ENCODE results near the gene KCNB1. TPM values are rescaled to one million over a fixed set of nuclear protein-coding genes. Genes with fewer than 3 reads are reported as not detected.

Gene KCNB1
- total RNA-seq, 2 donors from 2014 or later: 0.52 to 3.3 TPM

GRCh38 chr20:49521356-49521755 is 38.9 kb upstream of the KCNB1 start:
- Histone ChIP-seq H3K4me3 (no peak overlapping the region), H3K36me3 (replicated peaks in 1 of 2; ENCODE audit: insufficient read depth in 1 of 2, low read depth in 2 of 2) (no peaks in the 10 kb centered on the region), H3K27me3 (no peaks in the 10 kb centered on the region), H3K27ac (no peak overlapping the region), H3K9me3 (no peaks in the 10 kb centered on the region), H3K4me1 (no peaks in the 10 kb centered on the region)
- no peak for ATAC-seq
- no peak for DNase-seq
- intact Hi-C loops (cut with DNase I): no loop called here
- no peak for TF ChIP-seq POLR2A (IDR thresholded peaks at IDR 0.05)
- 67 to 87% methylated on average over 3 to 4 of the region's 4 CpGs for WGBS, 2 donors

DNA sequence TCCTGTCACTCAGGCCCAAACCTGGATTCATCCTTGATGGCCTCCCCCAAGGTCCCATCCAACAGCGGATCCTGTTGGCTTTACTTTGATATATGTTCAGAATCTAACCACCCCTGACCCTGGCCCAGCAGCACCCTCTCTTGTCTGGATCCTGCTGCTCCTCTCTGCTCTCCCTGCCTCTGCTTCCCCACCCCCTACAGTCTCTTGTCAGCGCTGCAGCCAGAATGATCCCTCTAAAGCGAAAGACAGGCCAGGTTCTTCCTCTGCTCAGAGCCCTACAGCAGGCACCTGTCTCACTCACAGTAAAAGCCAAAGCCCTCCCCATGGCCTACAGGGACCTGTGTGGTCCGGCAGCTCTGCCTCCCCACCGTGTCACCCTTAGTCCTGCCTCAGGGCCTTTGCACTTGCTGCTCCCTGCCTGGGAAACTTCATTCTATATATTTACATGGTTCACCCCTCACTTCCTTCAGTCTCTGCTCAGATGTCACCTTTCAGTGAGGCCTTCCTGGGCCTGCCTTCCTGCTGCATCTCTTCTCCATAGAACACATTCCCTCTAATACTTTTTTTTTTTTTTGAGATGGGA is 37.4 kb upstream of the KCNB1 start:
- Histone ChIP-seq H3K4me1 (no peaks in the 10 kb centered on the region), H3K27ac (no peak overlapping the region), H3K9me3 (no peaks in the 10 kb centered on the region), H3K4me3 (no peak overlapping the region), H3K27me3 (no peaks in the 10 kb centered on the region), H3K36me3 (replicated peaks in 1 of 2; ENCODE audit: insufficient read depth in 1 of 2, low read depth in 2 of 2) (no peaks in the 10 kb centered on the region)
- ATAC-seq (no peak), DNase-seq (no peak)
- TF ChIP-seq, protein P1, sequence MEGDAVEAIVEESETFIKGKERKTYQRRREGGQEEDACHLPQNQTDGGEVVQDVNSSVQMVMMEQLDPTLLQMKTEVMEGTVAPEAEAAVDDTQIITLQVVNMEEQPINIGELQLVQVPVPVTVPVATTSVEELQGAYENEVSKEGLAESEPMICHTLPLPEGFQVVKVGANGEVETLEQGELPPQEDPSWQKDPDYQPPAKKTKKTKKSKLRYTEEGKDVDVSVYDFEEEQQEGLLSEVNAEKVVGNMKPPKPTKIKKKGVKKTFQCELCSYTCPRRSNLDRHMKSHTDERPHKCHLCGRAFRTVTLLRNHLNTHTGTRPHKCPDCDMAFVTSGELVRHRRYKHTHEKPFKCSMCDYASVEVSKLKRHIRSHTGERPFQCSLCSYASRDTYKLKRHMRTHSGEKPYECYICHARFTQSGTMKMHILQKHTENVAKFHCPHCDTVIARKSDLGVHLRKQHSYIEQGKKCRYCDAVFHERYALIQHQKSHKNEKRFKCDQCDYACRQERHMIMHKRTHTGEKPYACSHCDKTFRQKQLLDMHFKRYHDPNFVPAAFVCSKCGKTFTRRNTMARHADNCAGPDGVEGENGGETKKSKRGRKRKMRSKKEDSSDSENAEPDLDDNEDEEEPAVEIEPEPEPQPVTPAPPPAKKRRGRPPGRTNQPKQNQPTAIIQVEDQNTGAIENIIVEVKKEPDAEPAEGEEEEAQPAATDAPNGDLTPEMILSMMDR (IDR thresholded peaks at IDR 0.05): no peak
- no peak for TF ChIP-seq POLR2A (IDR thresholded peaks at IDR 0.05)
- 72 to 77% methylated on average over 5 of the region's 5 CpGs for WGBS, 2 donors
- intact Hi-C loops (cut with DNase I): no loop called here

GRCh38 chr20:49519212-49519712 is 36.8 kb upstream of the KCNB1 start:
- no peak overlapping the region for H3K4me3 ChIP-seq
- TF ChIP-seq, protein P1 (IDR thresholded peaks at IDR 0.05): no peak
- TF ChIP-seq POLR2A (IDR thresholded peaks at IDR 0.05): no peak
- no peak overlapping the region for H3K27ac ChIP-seq
- H3K9me3 ChIP-seq: no peaks in the 10 kb centered on the region
- H3K27me3 ChIP-seq: no peaks in the 10 kb centered on the region
- no peaks in the 10 kb centered on the region for H3K4me1 ChIP-seq
- no peak for DNase-seq
- ATAC-seq: no peak
- 43 to 50% methylated on average over 4 of the region's 4 CpGs for WGBS, 2 donors
- intact Hi-C loops (cut with DNase I): no loop called here
- H3K36me3 ChIP-seq (replicated peaks in 1 of 2; ENCODE audit: insufficient read depth in 1 of 2, low read depth in 2 of 2): no peaks in the 10 kb centered on the region

DNA sequence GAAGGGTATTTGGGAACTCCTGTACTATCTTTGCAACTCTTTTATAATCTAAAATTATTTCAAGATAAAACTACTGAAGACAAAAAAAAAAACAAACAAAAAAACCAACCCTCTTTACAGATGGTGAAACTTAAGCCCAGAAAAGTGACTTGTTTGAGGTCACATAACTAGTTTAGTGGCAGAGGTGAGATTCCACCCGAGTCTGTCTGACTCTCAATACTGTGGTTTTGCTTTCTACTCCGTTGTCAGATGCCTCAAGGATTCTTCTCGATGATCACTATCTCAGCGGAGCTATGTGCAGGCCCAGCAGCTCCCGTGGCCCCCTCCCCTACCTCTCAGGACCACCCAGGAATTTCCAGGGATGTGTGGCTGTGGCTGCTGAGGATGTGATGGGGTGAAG is 36.1 kb upstream of the KCNB1 start:
- WGBS, 2 donors: 67 to 76% methylated on average over 3 to 5 of the region's 5 CpGs
- intact Hi-C loops (cut with DNase I): no loop called here

DNA sequence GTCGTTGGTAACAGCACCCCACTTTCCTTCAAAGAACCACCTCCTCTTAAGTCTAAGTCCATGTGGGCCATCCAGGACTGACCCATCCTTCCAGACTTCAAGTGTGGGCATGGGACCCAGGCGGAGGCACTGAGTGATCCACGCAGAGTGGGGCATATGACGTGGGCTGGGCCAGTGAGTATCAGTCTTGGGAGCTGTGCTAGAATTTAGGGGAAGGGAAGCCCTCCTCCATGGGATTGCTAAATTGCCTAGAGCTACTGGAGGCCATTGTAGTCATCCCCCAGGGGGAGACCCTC is 35.3 kb upstream of the KCNB1 start:
- Histone ChIP-seq H3K36me3 (replicated peaks in 1 of 2; ENCODE audit: insufficient read depth in 1 of 2, low read depth in 2 of 2) (no peaks in the 10 kb centered on the region), H3K9me3 (no peaks in the 10 kb centered on the region), H3K4me3 (no peak overlapping the region), H3K27ac (no peak overlapping the region), H3K27me3 (no peaks in the 10 kb centered on the region), H3K4me1 (no peaks in the 10 kb centered on the region)
- intact Hi-C loops (cut with DNase I): no loop called here
- no peak for TF ChIP-seq POLR2A (IDR thresholded peaks at IDR 0.05)
- TF ChIP-seq, protein P1 (IDR thresholded peaks at IDR 0.05): no peak
- no peak for ATAC-seq
- WGBS, 2 donors: 76 to 78% methylated on average over 3 to 4 of the region's 4 CpGs
- DNase-seq: no peak

More for the DNA sequence above, 36.1 kb upstream of the KCNB1 start:
- Histone ChIP-seq H3K4me1 (no peaks in the 10 kb centered on the region), H3K9me3 (no peaks in the 10 kb centered on the region), H3K36me3 (replicated peaks in 1 of 2; ENCODE audit: insufficient read depth in 1 of 2, low read depth in 2 of 2) (no peaks in the 10 kb centered on the region), H3K27ac (no peak overlapping the region), H3K27me3 (no peaks in the 10 kb centered on the region), H3K4me3 (no peak overlapping the region)
- DNase-seq: no peak
- ATAC-seq: no peak
- no peak for TF ChIP-seq POLR2A (IDR thresholded peaks at IDR 0.05)
- TF ChIP-seq, protein P1 (IDR thresholded peaks at IDR 0.05): no peak
